ENCODE data around the gene UBIAD1. TPM values are rescaled to one million over a fixed set of nuclear protein-coding genes. Genes with fewer than 3 reads are reported as not detected.
A peak's percentile ranks its signal among the peaks of the same experiment; 100 is the strongest.

The UBIAD1 gene
- total RNA-seq, 2 donors from 2014 or later: 19.1 to 25.3 TPM

GRCh38 chr1:11330411-11330810 lies 57.4 kb downstream of the UBIAD1 start:
- H3K27ac Mint-ChIP-seq: no peak overlapping the region
- H3K9me3 ChIP-seq (ENCODE audit: control insufficient read depth, low read length, poor library complexity, severe bottlenecking): no peaks in the 10 kb centered on the region
- DNase-seq: no peak
- H3K36me3 Mint-ChIP-seq (ENCODE audit: low read depth): peaks cover 5% of the 10 kb centered on the region
- H3K4me1 Mint-ChIP-seq: peaks cover 8% of the 10 kb centered on the region
- peaks cover 11% of the 10 kb centered on the region for H3K27me3 Mint-ChIP-seq
- H3K4me3 Mint-ChIP-seq: no peak overlapping the region
- ATAC-seq: no peak

DNA sequence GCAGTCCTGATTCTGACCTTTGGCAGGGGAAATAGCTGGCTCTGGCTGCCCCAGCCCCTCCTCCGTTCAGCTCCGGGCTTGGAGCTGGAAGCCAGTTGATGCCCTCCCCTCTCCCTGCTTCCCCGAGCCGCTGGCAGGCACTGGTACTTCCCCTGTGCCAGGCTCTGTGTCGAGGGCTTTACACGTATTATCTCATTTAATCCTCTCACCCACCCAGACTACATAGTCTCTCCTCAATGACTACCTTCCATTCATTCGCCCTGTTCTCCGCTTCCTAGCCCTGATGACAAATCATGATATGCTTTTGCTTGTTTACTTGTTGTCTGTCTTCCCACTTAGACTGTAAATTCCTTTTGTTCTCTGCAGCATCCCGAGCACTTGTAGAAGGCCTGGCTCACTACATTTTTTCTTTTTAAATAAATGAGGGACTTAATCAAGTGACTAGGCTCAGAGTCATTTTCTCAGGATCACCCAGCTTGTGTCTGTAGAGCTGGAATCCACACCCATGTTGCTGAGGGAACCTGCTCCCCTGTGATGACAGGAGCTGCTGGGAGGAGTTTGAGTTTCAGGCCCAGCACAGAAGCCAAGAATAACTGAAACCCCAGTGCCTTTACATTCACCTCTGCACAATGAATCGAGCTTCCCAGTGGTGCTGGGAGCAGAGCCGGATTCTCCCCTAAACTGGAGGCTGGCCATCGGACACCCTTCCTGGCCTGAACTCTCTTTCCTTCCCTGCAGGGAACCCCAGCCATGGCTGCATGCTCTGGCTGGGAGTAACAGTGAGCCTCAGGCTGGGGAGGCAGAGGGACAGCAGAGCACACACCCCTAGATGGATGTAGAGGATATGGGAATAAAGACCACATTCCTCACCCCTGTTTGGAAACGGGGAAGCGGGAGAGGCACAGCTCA lies 58.3 kb downstream of the UBIAD1 start:
- Mint-ChIP-seq H3K27me3 (peaks cover 11% of the 10 kb centered on the region), H3K4me1 (peaks cover 8% of the 10 kb centered on the region), H3K4me3 (no peak overlapping the region), H3K36me3 (ENCODE audit: low read depth) (peaks cover 5% of the 10 kb centered on the region), H3K27ac (peak overlapping the region; percentile 53)
- no peak for DNase-seq
- no peak for ATAC-seq
- no peaks in the 10 kb centered on the region for H3K9me3 ChIP-seq (ENCODE audit: control insufficient read depth, low read length, poor library complexity, severe bottlenecking)

DNA sequence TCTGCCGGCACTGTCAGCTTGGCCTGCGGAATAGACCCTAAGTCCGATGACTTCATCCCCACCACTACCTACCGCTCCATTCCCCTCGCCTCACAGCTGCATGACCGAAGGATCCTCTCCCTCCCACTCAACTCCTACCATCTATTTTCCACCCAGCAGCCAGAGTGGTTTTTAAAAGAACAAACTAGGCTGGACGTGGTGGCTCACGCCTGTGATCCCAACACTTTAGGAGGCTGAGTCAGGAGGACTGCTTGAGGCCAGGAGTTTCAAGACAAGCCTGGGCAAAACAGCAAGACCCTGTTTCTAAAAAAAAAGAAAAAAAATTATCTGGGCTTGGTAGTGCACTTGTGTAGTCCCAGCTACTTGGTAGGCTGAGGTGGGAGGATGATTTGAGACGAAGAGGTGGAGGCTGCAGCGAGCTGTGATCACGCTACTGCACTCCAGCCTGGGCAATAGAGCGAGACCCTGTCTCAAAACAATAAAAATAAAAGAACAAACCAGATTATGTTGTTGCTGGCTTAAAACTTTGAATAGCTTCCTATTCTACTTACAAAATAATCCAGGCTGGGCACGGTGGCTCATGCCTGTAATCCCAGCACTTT lies 59.0 kb downstream of the UBIAD1 start:
- H3K4me1 Mint-ChIP-seq: peaks cover 8% of the 10 kb centered on the region
- H3K36me3 Mint-ChIP-seq (ENCODE audit: low read depth): peaks cover 5% of the 10 kb centered on the region
- H3K9me3 ChIP-seq (ENCODE audit: control insufficient read depth, low read length, poor library complexity, severe bottlenecking): no peaks in the 10 kb centered on the region
- no peak overlapping the region for H3K27ac Mint-ChIP-seq
- H3K27me3 Mint-ChIP-seq: peaks cover 11% of the 10 kb centered on the region
- ATAC-seq (no peak), DNase-seq (no peak)
- H3K4me3 Mint-ChIP-seq: no peak overlapping the region

DNA sequence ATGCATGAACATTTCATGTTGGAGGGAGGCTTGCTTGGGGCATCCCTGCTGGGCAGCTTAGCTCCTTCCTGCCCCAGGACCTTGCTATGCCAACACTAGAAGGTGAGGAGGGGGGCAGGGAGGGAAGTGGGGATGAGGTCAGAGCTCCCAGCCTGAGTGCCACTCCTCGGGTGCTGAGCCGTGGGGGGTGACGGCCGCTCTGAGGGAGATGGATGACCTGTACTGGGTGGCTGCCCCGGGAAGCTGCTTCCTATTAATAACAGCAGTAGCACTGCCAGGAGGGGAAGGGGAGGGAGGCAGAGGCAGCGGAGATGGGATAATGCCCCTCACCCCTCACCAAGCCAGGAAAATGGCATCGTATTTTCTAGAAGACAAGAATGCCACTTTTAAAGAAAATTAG lies 60.6 kb downstream of the UBIAD1 start:
- no peak for ATAC-seq
- no peak overlapping the region for H3K27ac Mint-ChIP-seq
- H3K4me3 Mint-ChIP-seq: no peak overlapping the region
- peaks cover 5% of the 10 kb centered on the region for H3K36me3 Mint-ChIP-seq (ENCODE audit: low read depth)
- peaks cover 11% of the 10 kb centered on the region for H3K4me1 Mint-ChIP-seq
- no peaks in the 10 kb centered on the region for H3K9me3 ChIP-seq (ENCODE audit: control insufficient read depth, low read length, poor library complexity, severe bottlenecking)
- H3K27me3 Mint-ChIP-seq: peaks cover 15% of the 10 kb centered on the region
- DNase-seq: no peak

DNA sequence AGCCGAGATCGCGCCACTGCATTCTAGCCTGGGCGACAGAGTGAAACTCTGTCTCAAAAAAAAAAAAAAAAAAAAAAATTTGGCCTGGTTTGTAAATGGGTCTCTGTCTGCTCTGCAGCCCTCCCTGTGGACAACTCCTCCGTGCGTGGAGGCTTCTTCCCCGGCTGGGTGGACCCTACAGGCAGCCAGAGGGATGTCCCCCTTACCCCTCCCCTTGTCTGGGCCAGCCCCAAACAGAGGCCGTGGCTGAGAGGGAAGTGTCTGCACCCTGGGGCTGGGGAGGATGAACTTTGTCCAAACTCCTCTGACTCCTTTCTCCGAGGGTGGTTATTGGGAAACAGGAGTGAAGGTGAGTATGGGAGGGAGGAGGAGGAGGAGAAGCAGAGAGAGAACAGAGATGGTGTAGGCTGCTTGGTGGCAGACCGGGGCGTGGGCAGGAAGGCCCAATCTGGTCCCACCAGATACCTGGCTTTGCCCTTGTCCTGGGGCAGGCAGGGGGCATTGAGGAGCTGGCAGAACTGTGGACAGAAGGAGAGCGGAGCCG lies 61.3 kb downstream of the UBIAD1 start:
- no peak overlapping the region for H3K27ac Mint-ChIP-seq
- peaks cover 5% of the 10 kb centered on the region for H3K36me3 Mint-ChIP-seq (ENCODE audit: low read depth)
- H3K4me1 Mint-ChIP-seq: peaks cover 14% of the 10 kb centered on the region
- DNase-seq (no peak), ATAC-seq (no peak)
- no peaks in the 10 kb centered on the region for H3K9me3 ChIP-seq (ENCODE audit: control insufficient read depth, low read length, poor library complexity, severe bottlenecking)
- peaks cover 19% of the 10 kb centered on the region for H3K27me3 Mint-ChIP-seq
- no peak overlapping the region for H3K4me3 Mint-ChIP-seq

DNA sequence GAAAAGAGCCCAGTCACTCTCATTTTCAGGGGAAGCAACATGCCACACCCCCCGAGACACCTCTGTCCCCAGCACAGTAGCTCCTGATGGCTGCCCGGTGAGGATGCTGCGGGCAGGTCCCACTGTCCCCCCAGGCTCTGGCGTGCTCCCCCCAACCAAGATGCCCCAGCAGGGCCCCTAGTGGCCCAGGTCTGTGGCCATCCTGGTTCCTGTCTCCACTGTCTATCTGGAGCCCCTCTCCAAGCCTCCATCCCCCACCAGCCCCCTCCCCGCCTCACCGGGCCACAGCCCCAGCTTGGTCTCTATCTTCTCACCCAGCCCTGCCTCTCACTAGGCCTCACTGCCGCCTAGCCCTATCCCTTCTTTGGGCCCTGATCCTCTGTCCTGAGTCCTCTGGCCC lies 61.8 kb downstream of the UBIAD1 start:
- Mint-ChIP-seq H3K4me3 (no peak overlapping the region), H3K4me1 (peaks cover 15% of the 10 kb centered on the region), H3K36me3 (ENCODE audit: low read depth) (peaks cover 5% of the 10 kb centered on the region), H3K27me3 (peaks cover 20% of the 10 kb centered on the region), H3K27ac (no peak overlapping the region)
- no peak for DNase-seq
- H3K9me3 ChIP-seq (ENCODE audit: control insufficient read depth, low read length, poor library complexity, severe bottlenecking): no peaks in the 10 kb centered on the region
- no peak for ATAC-seq

DNA sequence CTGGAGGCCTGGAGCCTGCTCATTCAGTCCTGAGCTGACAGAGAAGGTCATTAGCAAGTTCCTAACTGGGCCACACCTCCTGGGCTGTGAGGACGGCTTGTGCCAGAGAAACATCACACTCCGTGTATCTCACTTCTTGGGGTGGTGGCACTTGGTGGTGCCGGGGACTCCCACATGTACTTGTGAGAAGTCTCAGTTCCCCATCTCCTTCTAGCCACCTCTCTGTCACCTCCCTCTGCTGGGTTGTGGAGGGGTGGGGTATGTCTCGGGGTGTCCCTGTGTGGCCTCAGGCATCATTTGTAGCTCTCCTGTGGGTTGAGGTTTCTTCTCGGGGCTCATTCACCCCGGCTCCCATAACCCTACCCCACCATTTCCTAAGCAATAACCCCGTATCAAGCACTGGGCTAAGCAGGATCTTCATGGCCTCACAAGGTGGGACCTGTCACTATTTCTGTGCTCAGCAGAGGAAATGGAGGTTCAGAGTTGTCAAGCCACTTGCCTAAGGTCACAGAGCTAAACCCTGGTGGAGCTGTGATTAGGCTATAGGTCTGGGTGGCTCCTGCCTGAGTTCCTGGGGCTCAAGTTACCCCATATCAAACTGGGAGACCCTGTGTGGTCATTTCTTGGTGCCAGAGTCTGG lies 62.5 kb downstream of the UBIAD1 start:
- Mint-ChIP-seq H3K27me3 (peaks cover 28% of the 10 kb centered on the region), H3K4me1 (peaks cover 17% of the 10 kb centered on the region), H3K27ac (no peak overlapping the region), H3K36me3 (ENCODE audit: low read depth) (peaks cover 5% of the 10 kb centered on the region), H3K4me3 (no peak overlapping the region)
- H3K9me3 ChIP-seq (ENCODE audit: control insufficient read depth, low read length, poor library complexity, severe bottlenecking): no peaks in the 10 kb centered on the region
- peak; percentile 77 for ATAC-seq
- DNase-seq: no peak

GRCh38 chr1:11337580-11338073 lies 64.6 kb downstream of the UBIAD1 start:
- peaks cover 31% of the 10 kb centered on the region for H3K27me3 Mint-ChIP-seq
- H3K27ac Mint-ChIP-seq: no peak overlapping the region
- no peaks in the 10 kb centered on the region for H3K9me3 ChIP-seq (ENCODE audit: control insufficient read depth, low read length, poor library complexity, severe bottlenecking)
- peaks cover 17% of the 10 kb centered on the region for H3K4me1 Mint-ChIP-seq
- peak; percentile 72 for ATAC-seq
- peak; percentile 45 to 62 (median 46) for DNase-seq
- H3K4me3 Mint-ChIP-seq: no peak overlapping the region
- peaks cover 3% of the 10 kb centered on the region for H3K36me3 Mint-ChIP-seq (ENCODE audit: low read depth)

Other genes with a start within 250 kb of the UBIAD1 start
- gene MASP2, start 226.0 kb upstream of the UBIAD1 start, total RNA-seq: under 1 TPM; 0.18 to 0.30 TPM
- gene SRM, start 213.2 kb upstream of the UBIAD1 start, total RNA-seq: 10 to 100 TPM; 37.5 to 39.5 TPM
- 10 to 100 TPM; 73.8 to 82.7 TPM for gene EXOSC10, start 173.3 kb upstream of the UBIAD1 start, total RNA-seq
- gene ANGPTL7, start 83.8 kb upstream of the UBIAD1 start, total RNA-seq: not detected
- 10 to 100 TPM; 47.3 to 50.0 TPM for gene MTOR, start 10.6 kb upstream of the UBIAD1 start, total RNA-seq
- 1 to 10 TPM in 1 of 2 donors, under 1 TPM in 1; 0.70 to 1.1 TPM for gene DISP3, start 206.0 kb downstream of the UBIAD1 start, total RNA-seq